Panc1 (cell line): ENCODE data around the gene MBTD1. TPM values are rescaled to one million over a fixed set of nuclear protein-coding genes. Genes with fewer than 3 reads are reported as not detected.

Experiments
- ATAC-seq: fragments of 200-7000 bp; cut with Tn5 transposase; 2 replicates; pipeline ENCODE4 v1.9.1; 2020; ENCODE audit warnings: mild to moderate bottlenecking, moderate library complexity
- BruUV-seq: library from RNA; stranded (reverse); fragments of 400-500 nt; replicated peaks from 2 replicates; lab custom pipeline; 2021; lab: Mats Ljungman, UMichigan
- CTCF ChIA-PET: fragments of 300-600 bp; sonication (Branson Sonifier 250); formaldehyde crosslinking; loops from one replicate; lab custom pipeline; 2022; ENCODE audit warnings: antibody characterized with exemption; lab: Charles Lee
- POLR2A ChIA-PET: fragments of 300-600 bp; sonication (Branson Sonifier 250); formaldehyde crosslinking; loops from one replicate; lab custom pipeline; 2022; ENCODE audit warnings: antibody characterized with exemption; lab: Charles Lee
- DNase-seq: peaks from one replicate; pipeline ENCODE4 v3.0.0-alpha.2; 2010; ENCODE audit warnings: low read depth, low spot score
- H3K27ac ChIP-seq: 2 replicates; pipeline ENCODE4 v1.5.1; 2011; ENCODE audit warnings: mild to moderate bottlenecking, low read length, inconsistent platforms
- H3K27me3 ChIP-seq: fragments of 200-500 bp; sonication (Bioruptor generic); 2 replicates; pipeline ENCODE4 v1.6.0; 2014; ENCODE audit warnings: low read length, inconsistent platforms; ENCODE audit not compliant: control insufficient read depth, insufficient read depth
- H3K36me3 ChIP-seq: fragments of 200-500 bp; sonication (Bioruptor generic); 2 replicates; pipeline ENCODE4 v1.5.1; 2014; ENCODE audit warnings: inconsistent platforms, mild to moderate bottlenecking, low read length, moderate library complexity; ENCODE audit not compliant: control insufficient read depth, insufficient read depth
- H3K4me1 ChIP-seq: 2 replicates; pipeline ENCODE4 v1.5.1; 2011; ENCODE audit warnings: inconsistent platforms, mild to moderate bottlenecking, low read length, moderate library complexity; ENCODE audit not compliant: control insufficient read depth, insufficient read depth
- H3K4me3 ChIP-seq, 2 experiments: 2 replicates each; pipeline ENCODE4 v1.5.1; 2011 to 2012; ENCODE audit warnings: low read depth in 2 of 2, low read length in 2 of 2, mild to moderate bottlenecking in 2 of 2, inconsistent platforms in 1 of 2, moderate library complexity in 1 of 2
- H3K9me3 ChIP-seq: fragments of 200-500 bp; sonication (Bioruptor generic); 2 replicates; pipeline ENCODE4 v1.5.1; 2014; ENCODE audit warnings: low read depth, mild to moderate bottlenecking, inconsistent platforms, low read length, moderate library complexity; ENCODE audit not compliant: control insufficient read depth, insufficient read depth
- POLR2AphosphoS5 ChIP-seq: IDR thresholded peaks from 2 replicates; pipeline ENCODE4 v1.6.1; 2012; ENCODE audit warnings: mild to moderate bottlenecking, low read depth, low read length, moderate library complexity
- SIN3A ChIP-seq: IDR thresholded peaks from 2 replicates; pipeline ENCODE4 v1.6.1; 2012; ENCODE audit warnings: low read depth, mild to moderate bottlenecking, low read length, moderate library complexity, borderline replicate concordance; ENCODE audit not compliant: insufficient read depth
- TCF7L2 ChIP-seq: IDR thresholded peaks from 2 replicates; pipeline ENCODE4 v1.6.1; 2011; ENCODE audit warnings: mild to moderate bottlenecking, low read depth, low read length, inconsistent platforms
- in situ Hi-C: cut with HindIII; loops from 2 replicates; pipeline ENCODE4 v1.10.0; 2016; ENCODE audit warnings: low sequenced_read_pairs, low pct_unique_long_range_greater_than_20kb
- intact Hi-C: fragments of 100-400 bp; cut with micrococcal nuclease; formaldehyde crosslinking; loops from one replicate; pipeline ENCODE4 v1.10.0; 2022; ENCODE audit not compliant: unreplicated experiment
- total RNA-seq: library from RNA; stranded (reverse); gene quantifications from one replicate; pipeline ENCODE4 v1.2.1, GENCODE V29; 2021; ENCODE audit not compliant: unreplicated experiment
- TF ChIP-seq, protein P1 (sequence below), 2 experiments: IDR thresholded peaks; 2 replicates each; pipeline ENCODE4 v1.6.1; 2011 to 2012; ENCODE audit warnings: low read depth in 2 of 2, control low read depth in 1 of 2, low read length in 1 of 2, mild to moderate bottlenecking in 1 of 2, moderate library complexity in 1 of 2; ENCODE audit not compliant: insufficient read depth in 1 of 2
- TF ChIP-seq, protein P2 (sequence below): fragments of 450-650 bp; IDR thresholded peaks from 2 replicates; pipeline ENCODE4 v1.5.1; 2017; ENCODE audit warnings: mild to moderate bottlenecking

MBTD1 gene
- total RNA-seq, 1 experiment from 2014 or later, result 16.6 TPM

DNA sequence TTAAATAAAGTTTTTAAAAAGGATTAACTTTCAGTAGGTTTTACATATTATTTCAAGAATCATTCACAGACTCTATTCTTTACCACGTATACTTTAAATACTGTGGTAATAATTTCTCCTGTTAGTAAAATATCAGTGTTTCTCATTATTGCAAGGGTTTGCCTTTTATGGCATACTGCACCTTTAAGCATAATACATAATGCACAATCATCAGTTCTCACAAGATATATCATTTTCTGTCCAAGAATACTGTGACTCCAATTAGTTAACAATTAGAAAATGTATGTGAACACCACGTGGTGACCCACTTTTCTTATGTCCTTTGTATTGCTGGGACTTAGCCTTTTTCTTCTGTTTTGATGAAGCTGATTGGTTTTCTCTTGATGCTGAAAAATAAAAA is 68.0 kb downstream of the MBTD1 start:
- CTCF ChIA-PET, result no interaction called here
- in situ Hi-C loops, result no loop called here
- BruUV-seq, result no TSS peak

DNA sequence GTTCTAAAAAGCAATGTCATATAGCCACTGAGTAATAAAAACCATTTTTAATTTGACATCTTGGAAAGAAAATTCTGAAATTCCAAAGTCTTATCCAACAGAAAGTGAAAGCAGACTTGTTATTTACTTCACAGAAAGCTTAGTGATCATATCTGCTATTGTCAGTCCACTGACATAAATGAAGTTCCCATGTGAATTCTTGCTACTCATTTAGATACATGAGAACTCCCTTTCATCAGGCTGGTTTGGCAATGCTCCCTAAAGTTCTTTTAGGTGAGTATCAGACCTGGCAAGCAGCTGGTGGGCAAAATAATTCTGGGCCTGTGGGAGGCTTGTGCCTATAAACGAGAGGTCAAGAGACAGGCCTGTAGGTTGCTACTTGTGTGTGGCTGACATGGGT is 70.2 kb downstream of the MBTD1 start:
- DNase-seq (no peak), ATAC-seq (no peak)
- intact Hi-C loops, result no loop called here
- TF ChIP-seq POLR2AphosphoS5 (no peak), SIN3A (no peak), TCF7L2 (no peak)
- TF ChIP-seq, protein P1, sequence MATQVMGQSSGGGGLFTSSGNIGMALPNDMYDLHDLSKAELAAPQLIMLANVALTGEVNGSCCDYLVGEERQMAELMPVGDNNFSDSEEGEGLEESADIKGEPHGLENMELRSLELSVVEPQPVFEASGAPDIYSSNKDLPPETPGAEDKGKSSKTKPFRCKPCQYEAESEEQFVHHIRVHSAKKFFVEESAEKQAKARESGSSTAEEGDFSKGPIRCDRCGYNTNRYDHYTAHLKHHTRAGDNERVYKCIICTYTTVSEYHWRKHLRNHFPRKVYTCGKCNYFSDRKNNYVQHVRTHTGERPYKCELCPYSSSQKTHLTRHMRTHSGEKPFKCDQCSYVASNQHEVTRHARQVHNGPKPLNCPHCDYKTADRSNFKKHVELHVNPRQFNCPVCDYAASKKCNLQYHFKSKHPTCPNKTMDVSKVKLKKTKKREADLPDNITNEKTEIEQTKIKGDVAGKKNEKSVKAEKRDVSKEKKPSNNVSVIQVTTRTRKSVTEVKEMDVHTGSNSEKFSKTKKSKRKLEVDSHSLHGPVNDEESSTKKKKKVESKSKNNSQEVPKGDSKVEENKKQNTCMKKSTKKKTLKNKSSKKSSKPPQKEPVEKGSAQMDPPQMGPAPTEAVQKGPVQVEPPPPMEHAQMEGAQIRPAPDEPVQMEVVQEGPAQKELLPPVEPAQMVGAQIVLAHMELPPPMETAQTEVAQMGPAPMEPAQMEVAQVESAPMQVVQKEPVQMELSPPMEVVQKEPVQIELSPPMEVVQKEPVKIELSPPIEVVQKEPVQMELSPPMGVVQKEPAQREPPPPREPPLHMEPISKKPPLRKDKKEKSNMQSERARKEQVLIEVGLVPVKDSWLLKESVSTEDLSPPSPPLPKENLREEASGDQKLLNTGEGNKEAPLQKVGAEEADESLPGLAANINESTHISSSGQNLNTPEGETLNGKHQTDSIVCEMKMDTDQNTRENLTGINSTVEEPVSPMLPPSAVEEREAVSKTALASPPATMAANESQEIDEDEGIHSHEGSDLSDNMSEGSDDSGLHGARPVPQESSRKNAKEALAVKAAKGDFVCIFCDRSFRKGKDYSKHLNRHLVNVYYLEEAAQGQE (IDR thresholded peaks at IDR 0.05; ENCODE audit: insufficient read depth in 1 of 2, low read depth in 2 of 2, low read length in 1 of 2), result no peak
- TF ChIP-seq, protein P2, sequence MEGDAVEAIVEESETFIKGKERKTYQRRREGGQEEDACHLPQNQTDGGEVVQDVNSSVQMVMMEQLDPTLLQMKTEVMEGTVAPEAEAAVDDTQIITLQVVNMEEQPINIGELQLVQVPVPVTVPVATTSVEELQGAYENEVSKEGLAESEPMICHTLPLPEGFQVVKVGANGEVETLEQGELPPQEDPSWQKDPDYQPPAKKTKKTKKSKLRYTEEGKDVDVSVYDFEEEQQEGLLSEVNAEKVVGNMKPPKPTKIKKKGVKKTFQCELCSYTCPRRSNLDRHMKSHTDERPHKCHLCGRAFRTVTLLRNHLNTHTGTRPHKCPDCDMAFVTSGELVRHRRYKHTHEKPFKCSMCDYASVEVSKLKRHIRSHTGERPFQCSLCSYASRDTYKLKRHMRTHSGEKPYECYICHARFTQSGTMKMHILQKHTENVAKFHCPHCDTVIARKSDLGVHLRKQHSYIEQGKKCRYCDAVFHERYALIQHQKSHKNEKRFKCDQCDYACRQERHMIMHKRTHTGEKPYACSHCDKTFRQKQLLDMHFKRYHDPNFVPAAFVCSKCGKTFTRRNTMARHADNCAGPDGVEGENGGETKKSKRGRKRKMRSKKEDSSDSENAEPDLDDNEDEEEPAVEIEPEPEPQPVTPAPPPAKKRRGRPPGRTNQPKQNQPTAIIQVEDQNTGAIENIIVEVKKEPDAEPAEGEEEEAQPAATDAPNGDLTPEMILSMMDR, result no peak
- Histone ChIP-seq H3K27ac (no peak overlapping the region), H3K9me3 (no peaks in the 10 kb centered on the region), H3K27me3 (no peaks in the 10 kb centered on the region), H3K4me1 (no peaks in the 10 kb centered on the region), H3K4me3 (no peak overlapping the region), H3K36me3 (peaks cover 15% of the 10 kb centered on the region)
- ChIA-PET POLR2A (no interaction called here), CTCF (no interaction called here)
- in situ Hi-C loops, result no loop called here
- BruUV-seq, result no TSS peak

More for the DNA sequence above, 68.0 kb downstream of the MBTD1 start:
- no peak for DNase-seq
- ATAC-seq, result no peak
- no peak overlapping the region for H3K27ac ChIP-seq
- TF ChIP-seq, protein P2, result no peak
- TF ChIP-seq POLR2AphosphoS5, result no peak
- TF ChIP-seq TCF7L2, result no peak
- TF ChIP-seq, protein P1 (IDR thresholded peaks at IDR 0.05; ENCODE audit: insufficient read depth in 1 of 2, low read depth in 2 of 2, low read length in 1 of 2), result no peak
- TF ChIP-seq SIN3A, result no peak
- POLR2A ChIA-PET, result no interaction called here
- H3K4me3 ChIP-seq, result no peak overlapping the region
- H3K36me3 ChIP-seq, result peaks cover 15% of the 10 kb centered on the region
- no peaks in the 10 kb centered on the region for H3K27me3 ChIP-seq
- intact Hi-C loops, result no loop called here
- no peaks in the 10 kb centered on the region for H3K9me3 ChIP-seq
- H3K4me1 ChIP-seq, result no peaks in the 10 kb centered on the region
